ENCODE results near the gene ZNF441.
"Not testable (repeated sequence)": the region's sequence is repeated elsewhere in the genome, so short reads cannot be mapped to it uniquely, and the experiment has no call there.

Gene ZNF441

DNA sequence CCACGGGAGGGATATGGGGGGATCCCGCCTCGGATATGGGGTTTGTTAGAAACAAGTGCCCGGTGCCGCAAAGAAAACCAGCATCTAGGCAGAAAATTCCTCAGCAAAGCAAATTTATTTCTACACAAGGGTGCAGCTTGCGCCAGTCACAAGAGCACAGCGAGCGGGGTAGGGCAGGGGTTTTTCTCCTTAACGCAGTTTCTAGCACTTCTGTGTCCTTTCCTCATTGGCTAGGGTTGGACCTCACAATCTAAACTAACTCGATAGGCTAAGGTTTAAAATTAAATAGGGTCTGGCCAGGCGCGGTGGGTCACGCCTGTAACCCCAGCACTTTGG, 47.9 kb downstream of the ZNF441 start:
- Histone ChIP-seq H3K36me3 (ENCODE audit: insufficient read depth) (no peaks in the 10 kb centered on the region), H4K20me1 (ENCODE audit: insufficient read depth) (no peaks in the 10 kb centered on the region), H3K4me3 (IDR thresholded peaks at IDR 0.05; ENCODE audit: insufficient read depth, low read depth, low read length) (no peak overlapping the region), H3K27me3 (ENCODE audit: insufficient read depth, low read depth) (no peaks in the 10 kb centered on the region), H2AFZ (ENCODE audit: low read depth) (peak overlapping the region; percentile 94), H3K4me1 (ENCODE audit: low read depth, poor library complexity, severe bottlenecking) (no peaks in the 10 kb centered on the region), H3K27ac (no peak overlapping the region), H3K79me2 (ENCODE audit: insufficient read depth, low read depth) (no peaks in the 10 kb centered on the region), H3K9ac (peak overlapping the region; percentile 27; the same call in 1 of the 2 replicates), H3K4me2 (peak overlapping the region; percentile 36)
- TF ChIP-seq CTCF (conservative IDR thresholded peaks at IDR 0.05; ENCODE audit: low read depth, low read length): no peak

DNA sequence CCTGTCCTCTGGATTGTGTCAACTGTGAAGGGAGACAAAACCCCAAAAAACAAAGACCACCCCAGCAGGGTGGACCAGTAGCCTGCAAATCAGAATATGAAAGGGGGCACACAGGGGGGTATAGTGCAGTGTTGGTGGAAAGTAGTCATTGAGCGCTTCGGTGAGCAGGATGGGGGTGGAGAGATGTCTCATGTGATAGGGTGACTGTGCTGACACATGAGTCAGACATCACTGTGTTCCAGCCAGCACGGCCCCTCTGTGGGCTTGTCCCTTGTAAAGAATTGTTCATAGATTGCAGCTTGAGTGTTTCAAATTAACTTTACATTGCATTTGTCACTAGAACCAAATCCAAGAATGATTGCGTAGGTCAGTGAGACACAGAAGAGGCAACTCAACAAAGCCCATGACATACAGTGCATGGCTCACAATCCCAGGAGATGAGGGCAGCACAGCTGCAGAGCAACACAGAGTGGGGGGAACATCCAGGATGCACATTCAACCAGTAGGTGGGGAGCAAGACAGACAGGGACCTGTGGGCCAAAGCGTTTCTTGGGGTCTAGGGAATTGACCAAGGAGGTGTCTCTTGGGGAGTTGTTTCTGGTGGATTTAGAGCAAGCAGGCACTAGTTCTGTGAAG, 54.8 kb downstream of the ZNF441 start:
- Histone ChIP-seq H3K36me3 (ENCODE audit: insufficient read depth) (no peaks in the 10 kb centered on the region), H2AFZ (ENCODE audit: low read depth) (no peak overlapping the region), H4K20me1 (ENCODE audit: insufficient read depth) (no peaks in the 10 kb centered on the region), H3K27ac (no peak overlapping the region), H3K9ac (no peak overlapping the region), H3K4me3 (IDR thresholded peaks at IDR 0.05; ENCODE audit: insufficient read depth, low read depth, low read length) (no peak overlapping the region), H3K27me3 (ENCODE audit: insufficient read depth, low read depth) (no peaks in the 10 kb centered on the region), H3K4me2 (no peak overlapping the region), H3K79me2 (ENCODE audit: insufficient read depth, low read depth) (no peaks in the 10 kb centered on the region), H3K4me1 (ENCODE audit: low read depth, poor library complexity, severe bottlenecking) (no peaks in the 10 kb centered on the region)
- no peak for TF ChIP-seq CTCF (conservative IDR thresholded peaks at IDR 0.05; ENCODE audit: low read depth, low read length)

GRCh38 chr19:11828957-11829876, 62.4 kb downstream of the ZNF441 start:
- not testable (repeated sequence) for H3K27me3 ChIP-seq (ENCODE audit: insufficient read depth, low read depth); H3K4me3 ChIP-seq (IDR thresholded peaks at IDR 0.05; ENCODE audit: insufficient read depth, low read depth, low read length); H2AFZ ChIP-seq (ENCODE audit: low read depth); H3K4me2 ChIP-seq; H3K4me1 ChIP-seq (ENCODE audit: low read depth, poor library complexity, severe bottlenecking); H3K9ac ChIP-seq; H3K36me3 ChIP-seq (ENCODE audit: insufficient read depth); H4K20me1 ChIP-seq (ENCODE audit: insufficient read depth); H3K79me2 ChIP-seq (ENCODE audit: insufficient read depth, low read depth); H3K27ac ChIP-seq

GRCh38 chr19:11832253-11832912, 65.6 kb downstream of the ZNF441 start:
- no peaks in the 10 kb centered on the region for H3K36me3 ChIP-seq (ENCODE audit: insufficient read depth)
- no peaks in the 10 kb centered on the region for H4K20me1 ChIP-seq (ENCODE audit: insufficient read depth)
- H2AFZ ChIP-seq (ENCODE audit: low read depth): no peak overlapping the region
- H3K4me2 ChIP-seq: no peak overlapping the region
- no peak for TF ChIP-seq CTCF (conservative IDR thresholded peaks at IDR 0.05; ENCODE audit: low read depth, low read length)
- no peak overlapping the region for H3K27ac ChIP-seq
- H3K4me1 ChIP-seq (ENCODE audit: low read depth, poor library complexity, severe bottlenecking): no peaks in the 10 kb centered on the region
- H3K9ac ChIP-seq: no peak overlapping the region
- no peak overlapping the region for H3K4me3 ChIP-seq (IDR thresholded peaks at IDR 0.05; ENCODE audit: insufficient read depth, low read depth, low read length)
- H3K27me3 ChIP-seq (ENCODE audit: insufficient read depth, low read depth): no peaks in the 10 kb centered on the region
- no peaks in the 10 kb centered on the region for H3K79me2 ChIP-seq (ENCODE audit: insufficient read depth, low read depth)

Data from KMS-11 (cell line).